Esophagus squamous epithelium (tissue), 4 donors: Measurements from ENCODE around the gene VPS37B.

Source experiments
- POLR2A ChIP-seq, 4 donors: fragments of 450-650 bp; IDR thresholded peaks; one replicate each; pipeline ENCODE4 v1.6.1; 2017; ENCODE audit warnings: antibody characterized with exemption in 4 of 4, mild to moderate bottlenecking in 4 of 4, moderate library complexity in 3 of 4
- TF ChIP-seq, protein P1 (sequence below), 6 experiments: fragments of 450-650 bp in 4 of 6; fragments of 200-600 bp in 2 of 6; sonication (generic) in 2 of 6; IDR thresholded peaks; one replicate each; pipeline ENCODE4 v1.5.1; 2016 to 2019; ENCODE audit warnings: antibody characterized with exemption in 6 of 6, mild to moderate bottlenecking in 4 of 6, moderate library complexity in 4 of 6

- TF ChIP-seq, protein P1, sequence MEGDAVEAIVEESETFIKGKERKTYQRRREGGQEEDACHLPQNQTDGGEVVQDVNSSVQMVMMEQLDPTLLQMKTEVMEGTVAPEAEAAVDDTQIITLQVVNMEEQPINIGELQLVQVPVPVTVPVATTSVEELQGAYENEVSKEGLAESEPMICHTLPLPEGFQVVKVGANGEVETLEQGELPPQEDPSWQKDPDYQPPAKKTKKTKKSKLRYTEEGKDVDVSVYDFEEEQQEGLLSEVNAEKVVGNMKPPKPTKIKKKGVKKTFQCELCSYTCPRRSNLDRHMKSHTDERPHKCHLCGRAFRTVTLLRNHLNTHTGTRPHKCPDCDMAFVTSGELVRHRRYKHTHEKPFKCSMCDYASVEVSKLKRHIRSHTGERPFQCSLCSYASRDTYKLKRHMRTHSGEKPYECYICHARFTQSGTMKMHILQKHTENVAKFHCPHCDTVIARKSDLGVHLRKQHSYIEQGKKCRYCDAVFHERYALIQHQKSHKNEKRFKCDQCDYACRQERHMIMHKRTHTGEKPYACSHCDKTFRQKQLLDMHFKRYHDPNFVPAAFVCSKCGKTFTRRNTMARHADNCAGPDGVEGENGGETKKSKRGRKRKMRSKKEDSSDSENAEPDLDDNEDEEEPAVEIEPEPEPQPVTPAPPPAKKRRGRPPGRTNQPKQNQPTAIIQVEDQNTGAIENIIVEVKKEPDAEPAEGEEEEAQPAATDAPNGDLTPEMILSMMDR (IDR thresholded peaks at IDR 0.05): no peak
- no peak for TF ChIP-seq POLR2A (IDR thresholded peaks at IDR 0.05)
Observed at GRCh38 chr12:122944605-122945592, 49.0 kb upstream of the VPS37B start.
